ENCODE results near the gene ALG12.

The ALG12 gene

GRCh38 chr22:49878206-49878605 is 40.0 kb downstream of the ALG12 start:
- no peak for DNase-seq (ENCODE audit: low read depth)
- TF ChIP-seq, protein P1, sequence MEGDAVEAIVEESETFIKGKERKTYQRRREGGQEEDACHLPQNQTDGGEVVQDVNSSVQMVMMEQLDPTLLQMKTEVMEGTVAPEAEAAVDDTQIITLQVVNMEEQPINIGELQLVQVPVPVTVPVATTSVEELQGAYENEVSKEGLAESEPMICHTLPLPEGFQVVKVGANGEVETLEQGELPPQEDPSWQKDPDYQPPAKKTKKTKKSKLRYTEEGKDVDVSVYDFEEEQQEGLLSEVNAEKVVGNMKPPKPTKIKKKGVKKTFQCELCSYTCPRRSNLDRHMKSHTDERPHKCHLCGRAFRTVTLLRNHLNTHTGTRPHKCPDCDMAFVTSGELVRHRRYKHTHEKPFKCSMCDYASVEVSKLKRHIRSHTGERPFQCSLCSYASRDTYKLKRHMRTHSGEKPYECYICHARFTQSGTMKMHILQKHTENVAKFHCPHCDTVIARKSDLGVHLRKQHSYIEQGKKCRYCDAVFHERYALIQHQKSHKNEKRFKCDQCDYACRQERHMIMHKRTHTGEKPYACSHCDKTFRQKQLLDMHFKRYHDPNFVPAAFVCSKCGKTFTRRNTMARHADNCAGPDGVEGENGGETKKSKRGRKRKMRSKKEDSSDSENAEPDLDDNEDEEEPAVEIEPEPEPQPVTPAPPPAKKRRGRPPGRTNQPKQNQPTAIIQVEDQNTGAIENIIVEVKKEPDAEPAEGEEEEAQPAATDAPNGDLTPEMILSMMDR (conservative IDR thresholded peaks at IDR 0.05; ENCODE audit: low read depth, low read length) = no peak

DNA sequence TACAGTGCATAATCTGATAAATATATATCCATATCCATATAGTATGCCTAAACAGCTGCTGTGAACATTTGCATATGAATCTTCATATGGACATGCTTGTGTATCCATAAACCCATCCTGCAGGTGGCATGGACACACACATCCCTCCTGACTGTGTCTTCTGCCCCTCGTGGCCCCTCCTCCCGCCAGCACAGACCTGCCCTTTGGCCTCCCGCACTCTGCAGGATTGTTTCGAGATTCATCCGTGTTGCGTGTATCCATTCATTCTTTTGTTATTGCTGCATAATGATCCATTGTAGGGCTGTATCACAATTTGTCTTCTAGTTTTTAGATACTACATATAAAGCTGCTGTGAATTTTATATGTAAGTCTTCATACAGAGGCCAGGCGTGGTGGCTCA is 40.6 kb downstream of the ALG12 start:
- TF ChIP-seq, protein P1 (conservative IDR thresholded peaks at IDR 0.05; ENCODE audit: low read depth, low read length) = no peak
- H3K4me3 ChIP-seq (ENCODE audit: low read length) = no peak overlapping the region

More at GRCh38 chr22:49878206-49878605, 40.0 kb downstream of the ALG12 start:
- no peak overlapping the region for H3K4me3 ChIP-seq (ENCODE audit: low read length)

DNA sequence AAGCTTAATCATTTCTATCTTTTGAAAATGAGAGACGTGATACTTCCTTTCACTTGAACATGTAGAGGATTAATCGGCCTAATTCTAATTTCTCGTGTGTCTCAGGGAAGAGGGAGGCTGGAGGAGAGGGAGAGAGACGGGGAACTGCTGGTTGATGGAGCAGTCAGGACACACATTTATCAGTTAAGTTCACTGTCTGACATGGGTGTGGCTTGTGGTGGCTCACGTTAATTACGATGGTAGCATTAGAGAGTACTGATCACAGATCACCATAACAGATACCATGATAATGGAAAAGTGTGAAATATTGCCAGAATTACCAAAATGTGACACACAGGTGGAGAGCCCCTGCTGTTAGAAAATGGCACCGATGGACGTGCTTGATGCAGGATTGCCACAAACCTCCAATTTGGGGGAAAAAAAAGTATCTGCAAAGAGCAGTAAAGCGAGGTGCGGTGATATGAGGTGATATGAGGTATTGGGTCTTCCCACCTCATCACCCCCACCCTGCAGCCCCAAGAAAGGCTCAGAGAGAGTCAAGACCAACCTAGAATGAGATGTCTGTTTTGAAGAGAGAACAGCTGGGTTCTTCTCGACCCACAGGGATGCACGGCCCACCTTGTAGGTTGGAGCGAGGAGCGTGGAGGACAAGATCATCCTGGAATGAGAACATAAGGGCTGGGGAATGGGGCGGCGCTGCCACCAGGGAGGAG is 44.9 kb downstream of the ALG12 start:
- TF ChIP-seq, protein P1 (conservative IDR thresholded peaks at IDR 0.05; ENCODE audit: low read depth, low read length) = no peak
- no peak overlapping the region for H3K4me3 ChIP-seq (ENCODE audit: low read length)

More for the DNA sequence above, 40.6 kb downstream of the ALG12 start:
- DNase-seq (ENCODE audit: low read depth) = no peak

GRCh38 chr22:49872347-49872746 is 45.9 kb downstream of the ALG12 start:
- TF ChIP-seq, protein P1 (conservative IDR thresholded peaks at IDR 0.05; ENCODE audit: low read depth, low read length) = no peak
- DNase-seq (ENCODE audit: low read depth) = no peak

More for the DNA sequence above, 44.9 kb downstream of the ALG12 start:
- DNase-seq (ENCODE audit: low read depth) = no peak

DNA sequence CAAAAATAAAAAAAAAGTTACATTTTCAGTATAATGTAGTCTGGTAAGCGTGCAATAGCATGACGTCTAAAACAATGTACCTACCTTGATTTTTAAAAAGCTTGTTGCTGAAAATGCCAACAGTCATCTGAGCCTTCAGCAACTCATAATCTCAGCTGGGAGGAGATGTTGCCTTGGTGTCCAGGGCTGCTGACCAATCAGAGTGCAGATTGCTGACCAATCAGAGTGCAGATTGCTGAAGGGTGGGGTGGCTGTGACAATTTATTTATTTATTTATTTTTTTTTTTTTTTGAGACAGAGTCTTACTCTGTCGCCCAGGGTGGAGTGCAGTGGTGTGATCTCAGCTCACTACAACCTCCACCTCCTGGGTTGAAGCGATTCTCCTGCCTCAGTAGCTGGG is 46.8 kb downstream of the ALG12 start:
- no peak overlapping the region for H3K4me3 ChIP-seq (ENCODE audit: low read length)
- TF ChIP-seq, protein P1 (conservative IDR thresholded peaks at IDR 0.05; ENCODE audit: low read depth, low read length) = no peak
- no peak for DNase-seq (ENCODE audit: low read depth)

More at GRCh38 chr22:49872347-49872746, 45.9 kb downstream of the ALG12 start:
- no peak overlapping the region for H3K4me3 ChIP-seq (ENCODE audit: low read length)

GRCh38 chr22:49869845-49870712 is 48.2 kb downstream of the ALG12 start:
- DNase-seq (ENCODE audit: low read depth) = no peak
- TF ChIP-seq, protein P1 (conservative IDR thresholded peaks at IDR 0.05; ENCODE audit: low read depth, low read length) = no peak
- no peak overlapping the region for H3K4me3 ChIP-seq (ENCODE audit: low read length)
